DOHH2 (cell line): Measurements from ENCODE around the gene PKD1L1.
"Not testable (repeated sequence)": the region's sequence is repeated elsewhere in the genome, so short reads cannot be mapped to it uniquely, and the experiment has no call there.

Source experiments
- H3F3A ChIP-seq: fragments of 200-600 bp; sonication (generic), shearing (Covaris generic); 2 replicates; pipeline ENCODE4 v1.6.0; 2016; ENCODE audit warnings: antibody characterized with exemption, mild to moderate bottlenecking; ENCODE audit not compliant: control insufficient read depth, insufficient read depth
- H3K27ac ChIP-seq: fragments of 200-600 bp; sonication (generic); 2 replicates; pipeline ENCODE4 v1.5.1; 2014; ENCODE audit warnings: low read depth, mild to moderate bottlenecking, low read length, moderate library complexity
- H3K27me3 ChIP-seq: fragments of 200-600 bp; sonication (generic); 2 replicates; pipeline ENCODE4 v1.6.1; 2014; ENCODE audit warnings: mild to moderate bottlenecking, low read length, mixed read lengths; ENCODE audit not compliant: control insufficient read depth
- H3K36me3 ChIP-seq: fragments of 200-600 bp; sonication (generic); 2 replicates; pipeline ENCODE4 v1.6.1; 2014; ENCODE audit warnings: mild to moderate bottlenecking, low read length, moderate library complexity, mixed read lengths; ENCODE audit not compliant: control insufficient read depth
- H3K4me1 ChIP-seq: fragments of 200-600 bp; sonication (generic); 2 replicates; pipeline ENCODE4 v1.6.1; 2014; ENCODE audit warnings: mild to moderate bottlenecking, low read length, mixed read lengths; ENCODE audit not compliant: control insufficient read depth
- H3K4me2 ChIP-seq: fragments of 200-600 bp; sonication (generic); 2 replicates; pipeline ENCODE4 v1.6.0; 2014; ENCODE audit warnings: mild to moderate bottlenecking, low read length, moderate library complexity
- H3K4me3 ChIP-seq: fragments of 200-600 bp; sonication (generic); 2 replicates; pipeline ENCODE4 v1.5.1; 2014; ENCODE audit warnings: mild to moderate bottlenecking, low read length, mixed read lengths
- H3K79me2 ChIP-seq: fragments of 200-600 bp; sonication (generic); 2 replicates; pipeline ENCODE4 v1.6.1; 2014; ENCODE audit warnings: mild to moderate bottlenecking, low read length, mixed read lengths; ENCODE audit not compliant: control insufficient read depth
- H3K9me2 ChIP-seq: fragments of 200-600 bp; sonication (generic); replicated peaks from 2 replicates; pipeline ENCODE4 v1.6.1; 2014; ENCODE audit warnings: mild to moderate bottlenecking, low read length, mixed read lengths; ENCODE audit not compliant: control insufficient read depth
- H3K9me3 ChIP-seq: fragments of 200-600 bp; sonication (generic); 2 replicates; pipeline ENCODE4 v1.6.1; 2014; ENCODE audit warnings: antibody characterized with exemption, low read length, mixed read lengths; ENCODE audit not compliant: control insufficient read depth, insufficient read depth
- H4K20me1 ChIP-seq: fragments of 200-600 bp; sonication (generic); 2 replicates; pipeline ENCODE4 v1.6.0; 2014; ENCODE audit warnings: low read depth, mild to moderate bottlenecking, antibody characterized with exemption, low read length, moderate library complexity; ENCODE audit not compliant: control insufficient read depth, insufficient read depth
- EZH2phosphoT487 ChIP-seq: fragments of 200-600 bp; sonication (generic); IDR thresholded peaks from 2 replicates; pipeline ENCODE4 v1.6.1; 2017; ENCODE audit warnings: borderline replicate concordance, mild to moderate bottlenecking, antibody characterized with exemption, low read length, moderate library complexity, mixed read lengths
- TF ChIP-seq, protein P1 (sequence below): fragments of 200-600 bp; sonication (generic); IDR thresholded peaks from one replicate; pipeline ENCODE4 v1.5.1; 2014; ENCODE audit warnings: antibody characterized with exemption, mild to moderate bottlenecking, low read depth, low read length; ENCODE audit not compliant: poor library complexity, severe bottlenecking

The PKD1L1 gene

DNA sequence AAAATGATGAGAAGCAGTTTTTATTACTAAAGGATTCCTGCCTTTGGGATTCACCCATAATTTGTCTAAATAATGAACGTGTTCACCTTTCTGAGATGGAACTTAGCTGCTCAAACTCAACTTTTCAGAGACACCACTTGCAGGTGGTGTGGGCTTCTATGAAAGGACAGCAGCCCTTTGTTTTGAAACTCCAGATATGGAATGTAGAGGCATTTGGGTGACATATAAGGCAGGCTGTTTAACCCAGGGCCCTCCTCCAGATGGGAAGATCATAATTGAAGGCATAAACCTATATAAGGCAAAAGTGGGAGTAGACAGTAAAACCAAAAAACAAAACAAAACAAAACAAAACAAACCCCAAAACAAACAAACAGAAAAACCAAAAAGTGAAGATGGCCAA, 43.0 kb upstream of the PKD1L1 start:
- H3K4me3 ChIP-seq: peak overlapping the region; percentile 82
- H3K27ac ChIP-seq: peak overlapping the region; percentile 71
- no peaks in the 10 kb centered on the region for H3K9me3 ChIP-seq
- TF ChIP-seq, protein P1, sequence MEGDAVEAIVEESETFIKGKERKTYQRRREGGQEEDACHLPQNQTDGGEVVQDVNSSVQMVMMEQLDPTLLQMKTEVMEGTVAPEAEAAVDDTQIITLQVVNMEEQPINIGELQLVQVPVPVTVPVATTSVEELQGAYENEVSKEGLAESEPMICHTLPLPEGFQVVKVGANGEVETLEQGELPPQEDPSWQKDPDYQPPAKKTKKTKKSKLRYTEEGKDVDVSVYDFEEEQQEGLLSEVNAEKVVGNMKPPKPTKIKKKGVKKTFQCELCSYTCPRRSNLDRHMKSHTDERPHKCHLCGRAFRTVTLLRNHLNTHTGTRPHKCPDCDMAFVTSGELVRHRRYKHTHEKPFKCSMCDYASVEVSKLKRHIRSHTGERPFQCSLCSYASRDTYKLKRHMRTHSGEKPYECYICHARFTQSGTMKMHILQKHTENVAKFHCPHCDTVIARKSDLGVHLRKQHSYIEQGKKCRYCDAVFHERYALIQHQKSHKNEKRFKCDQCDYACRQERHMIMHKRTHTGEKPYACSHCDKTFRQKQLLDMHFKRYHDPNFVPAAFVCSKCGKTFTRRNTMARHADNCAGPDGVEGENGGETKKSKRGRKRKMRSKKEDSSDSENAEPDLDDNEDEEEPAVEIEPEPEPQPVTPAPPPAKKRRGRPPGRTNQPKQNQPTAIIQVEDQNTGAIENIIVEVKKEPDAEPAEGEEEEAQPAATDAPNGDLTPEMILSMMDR: no peak
- no peak for TF ChIP-seq EZH2phosphoT487
- H3K27me3 ChIP-seq: no peaks in the 10 kb centered on the region
- no peaks in the 10 kb centered on the region for H4K20me1 ChIP-seq
- H3F3A ChIP-seq: peaks cover 6% of the 10 kb centered on the region
- H3K9me2 ChIP-seq: no peaks in the 10 kb centered on the region
- H3K36me3 ChIP-seq: no peaks in the 10 kb centered on the region
- H3K4me2 ChIP-seq: peak overlapping the region; percentile 86
- H3K4me1 ChIP-seq: peaks cover 17% of the 10 kb centered on the region
- no peaks in the 10 kb centered on the region for H3K79me2 ChIP-seq

DNA sequence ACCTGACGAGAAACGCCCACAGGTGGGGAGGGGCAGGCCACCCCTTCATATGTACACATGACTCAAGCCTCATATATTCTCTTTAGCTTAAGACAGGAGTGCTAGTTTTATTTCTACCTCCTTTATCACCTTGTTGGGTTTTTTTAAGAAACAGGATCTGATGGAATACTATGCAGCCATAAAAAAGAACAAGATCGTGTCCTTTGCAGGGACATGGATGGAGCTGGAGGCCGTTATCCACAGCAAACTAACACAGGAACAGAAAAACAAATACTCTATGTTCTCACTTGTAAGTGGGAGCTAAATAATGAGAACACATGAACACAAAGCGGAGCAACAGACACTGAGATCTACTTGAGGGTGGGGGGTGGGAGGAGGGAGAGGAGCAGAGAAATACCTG, 42.3 kb upstream of the PKD1L1 start:
- no peaks in the 10 kb centered on the region for H3K79me2 ChIP-seq
- no peak for TF ChIP-seq EZH2phosphoT487
- TF ChIP-seq, protein P1: no peak
- H3K4me1 ChIP-seq: peaks cover 17% of the 10 kb centered on the region
- no peak overlapping the region for H3K4me3 ChIP-seq
- no peaks in the 10 kb centered on the region for H3K36me3 ChIP-seq
- peaks cover 6% of the 10 kb centered on the region for H3F3A ChIP-seq
- H3K4me2 ChIP-seq: no peak overlapping the region
- no peaks in the 10 kb centered on the region for H3K9me2 ChIP-seq
- H3K27ac ChIP-seq: no peak overlapping the region
- H3K27me3 ChIP-seq: no peaks in the 10 kb centered on the region
- H3K9me3 ChIP-seq: no peaks in the 10 kb centered on the region
- H4K20me1 ChIP-seq: no peaks in the 10 kb centered on the region

DNA sequence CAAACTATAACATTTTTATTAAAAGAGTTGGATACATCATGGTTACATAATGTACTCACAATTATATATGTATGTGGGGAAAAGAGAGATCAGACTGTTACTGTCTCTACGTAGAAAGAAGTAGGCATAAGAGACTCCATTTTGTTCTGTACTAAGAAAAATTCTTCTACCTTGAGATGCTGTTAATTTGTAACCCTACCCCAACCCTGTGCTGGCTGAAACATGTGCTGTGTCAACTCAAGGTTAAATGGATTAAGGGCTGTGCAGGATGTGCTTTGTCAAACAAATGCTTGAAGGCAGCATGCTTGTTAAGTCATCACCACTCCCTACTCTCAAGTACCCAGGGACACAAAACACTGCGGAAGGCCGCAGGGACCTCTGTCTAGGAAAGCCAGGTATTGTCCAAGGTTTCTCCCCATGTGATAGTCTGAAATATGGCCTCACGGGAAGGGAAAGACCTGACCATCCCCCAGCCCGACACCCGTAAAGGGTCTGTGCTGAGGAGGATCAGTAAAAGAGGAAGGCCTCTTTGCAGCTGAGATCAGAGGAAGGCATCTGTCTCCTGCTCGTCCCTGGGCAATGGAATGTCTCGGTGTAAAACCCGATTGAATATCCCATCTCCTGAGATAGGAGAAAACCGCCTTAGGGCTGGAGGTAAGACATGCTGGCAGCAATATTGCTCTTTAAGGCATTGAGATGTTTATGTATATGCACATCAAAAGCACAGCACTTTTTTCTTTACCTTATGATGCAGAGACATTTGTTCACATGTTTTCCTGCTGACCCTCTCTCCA, 41.5 kb upstream of the PKD1L1 start:
- H3K9me2 ChIP-seq, H3K27ac ChIP-seq, H3K36me3 ChIP-seq, H3K4me3 ChIP-seq, H3F3A ChIP-seq, H3K9me3 ChIP-seq, H4K20me1 ChIP-seq, H3K79me2 ChIP-seq, H3K4me2 ChIP-seq, H3K27me3 ChIP-seq: not testable (repeated sequence)
- H3K4me1 ChIP-seq: peaks cover 17% of the 10 kb centered on the region

DNA sequence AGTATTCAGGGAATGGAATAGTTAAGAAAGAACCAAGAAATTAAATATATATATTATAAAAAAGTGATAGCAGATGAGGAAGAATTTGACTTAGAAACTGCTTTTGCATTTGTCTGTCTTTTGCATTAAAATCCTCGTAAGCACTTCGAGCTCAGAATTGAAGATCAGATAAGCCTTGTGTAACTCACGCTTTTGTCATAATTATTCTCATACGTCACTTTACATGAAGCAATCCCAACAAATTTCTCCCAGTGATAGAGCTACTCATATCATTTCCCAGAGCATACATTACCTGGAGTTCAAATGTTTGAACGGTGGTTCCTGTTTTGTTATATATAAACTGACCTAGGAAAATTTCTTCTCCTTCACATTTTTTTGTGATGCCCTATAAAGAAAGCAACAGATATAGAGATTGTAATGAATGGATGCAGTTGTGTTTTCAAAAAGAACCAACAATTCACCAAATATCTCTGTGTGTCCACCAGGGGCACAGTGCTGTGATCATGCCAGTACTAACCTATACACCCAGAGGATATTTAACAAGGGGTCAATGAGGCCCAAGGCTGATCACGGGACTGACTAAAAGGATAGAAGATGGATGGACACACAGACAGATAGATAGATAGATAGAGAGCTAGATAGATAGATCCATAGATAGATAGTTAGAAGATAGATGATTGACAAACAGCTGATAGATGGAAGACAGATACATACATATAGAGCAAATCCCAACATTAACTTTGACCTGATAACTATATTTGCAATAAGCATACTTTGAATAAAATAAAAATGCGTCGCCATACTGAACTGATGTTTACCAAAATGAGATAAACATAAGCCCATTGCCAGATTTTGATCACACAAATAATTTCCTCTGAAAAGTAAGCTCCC, 40.5 kb upstream of the PKD1L1 start:
- no peaks in the 10 kb centered on the region for H3K27me3 ChIP-seq
- TF ChIP-seq, protein P1: peak; percentile 67
- TF ChIP-seq EZH2phosphoT487: no peak
- no peaks in the 10 kb centered on the region for H4K20me1 ChIP-seq
- no peak overlapping the region for H3K4me2 ChIP-seq
- no peak overlapping the region for H3K4me3 ChIP-seq
- no peaks in the 10 kb centered on the region for H3K36me3 ChIP-seq
- H3K9me3 ChIP-seq: no peaks in the 10 kb centered on the region
- H3K27ac ChIP-seq: no peak overlapping the region
- H3F3A ChIP-seq: peaks cover 6% of the 10 kb centered on the region
- peaks cover 17% of the 10 kb centered on the region for H3K4me1 ChIP-seq
- H3K9me2 ChIP-seq: no peaks in the 10 kb centered on the region
- no peaks in the 10 kb centered on the region for H3K79me2 ChIP-seq
